K562 (cell line): ENCODE results near the gene NDRG4.

Experiments used
- CTCF ChIP-seq, 3 experiments: IDR thresholded peaks in 2 of 3; conservative IDR thresholded peaks in 1 of 3; 2 replicates each; pipeline ENCODE4 v1.5.1; 2011 to 2012; ENCODE audit warnings: low read length in 3 of 3, mild to moderate bottlenecking in 3 of 3, control low read depth in 2 of 3, improper control_type of control experiment in 1 of 3, inconsistent platforms in 1 of 3, low read depth in 1 of 3, mixed read lengths in 1 of 3, moderate library complexity in 1 of 3; ENCODE audit not compliant: insufficient read depth in 2 of 3
- LEF1 ChIP-seq: fragments of 450-650 bp; IDR thresholded peaks from 2 replicates; pipeline ENCODE4 v1.6.1; 2016; ENCODE audit warnings: mild to moderate bottlenecking
- NR2C1 ChIP-seq, 2 experiments: fragments of 450-650 bp; IDR thresholded peaks; 2 replicates each; pipeline ENCODE4 v1.6.1; 2017; ENCODE audit warnings: mild to moderate bottlenecking in 2 of 2, antibody characterized with exemption in 1 of 2, inconsistent platforms in 1 of 2, missing compliant biosample characterization in 1 of 2, missing genetic modification characterization in 1 of 2
- NUFIP1 ChIP-seq: fragments of 450-650 bp; IDR thresholded peaks from 2 replicates; pipeline ENCODE4 v1.6.1; 2018; ENCODE audit not compliant: partially characterized antibody
- RBBP5 ChIP-seq: fragments of 200-600 bp; sonication (generic); IDR thresholded peaks from 2 replicates; pipeline ENCODE4 v1.6.1; 2012; ENCODE audit warnings: borderline replicate concordance, mild to moderate bottlenecking, low read length, control low read depth, inconsistent platforms; ENCODE audit not compliant: insufficient read depth, poor library complexity, severe bottlenecking
- RFX1 ChIP-seq: fragments of 450-650 bp; IDR thresholded peaks from 2 replicates; pipeline ENCODE4 v1.6.1; 2016; ENCODE audit warnings: mild to moderate bottlenecking, moderate library complexity
- SIN3B ChIP-seq: fragments of 450-650 bp; IDR thresholded peaks from 2 replicates; pipeline ENCODE4 v1.6.1; 2017; ENCODE audit warnings: low read depth, mild to moderate bottlenecking, moderate library complexity
- TEAD1 ChIP-seq, 2 experiments: fragments of 450-650 bp in 1 of 2; sonication (generic) in 1 of 2; formaldehyde crosslinking; IDR thresholded peaks; 2 replicates each; pipeline versions ENCODE4 v1.4.0 to v1.8.0; 2020 to 2022; ENCODE audit warnings: mild to moderate bottlenecking in 2 of 2, missing genetic modification reagents in 1 of 2
- ZC3H4 ChIP-seq: sonication (generic); formaldehyde crosslinking; IDR thresholded peaks from 2 replicates; pipeline ENCODE4 v1.9.0; 2021; ENCODE audit warnings: missing genetic modification reagents, borderline replicate concordance
- TF ChIP-seq, protein P1 (sequence below): fragments of 250-450 bp; sonication (Bioruptor Pico); IDR thresholded peaks from 2 replicates; pipeline ENCODE4 v1.5.0; 2020; ENCODE audit warnings: mild to moderate bottlenecking, borderline replicate concordance

- no peak for TF ChIP-seq NR2C1 (IDR thresholded peaks at IDR 0.05)
- TF ChIP-seq NR2C1 (tag; IDR thresholded peaks at IDR 0.05): no peak
- no peak for TF ChIP-seq CTCF (IDR thresholded peaks at IDR 0.05 in 2 of 3, conservative IDR thresholded peaks at IDR 0.05 in 1 of 3; ENCODE audit: insufficient read depth in 2 of 3, low read depth in 1 of 3, low read length in 3 of 3)
- TF ChIP-seq, protein P1, sequence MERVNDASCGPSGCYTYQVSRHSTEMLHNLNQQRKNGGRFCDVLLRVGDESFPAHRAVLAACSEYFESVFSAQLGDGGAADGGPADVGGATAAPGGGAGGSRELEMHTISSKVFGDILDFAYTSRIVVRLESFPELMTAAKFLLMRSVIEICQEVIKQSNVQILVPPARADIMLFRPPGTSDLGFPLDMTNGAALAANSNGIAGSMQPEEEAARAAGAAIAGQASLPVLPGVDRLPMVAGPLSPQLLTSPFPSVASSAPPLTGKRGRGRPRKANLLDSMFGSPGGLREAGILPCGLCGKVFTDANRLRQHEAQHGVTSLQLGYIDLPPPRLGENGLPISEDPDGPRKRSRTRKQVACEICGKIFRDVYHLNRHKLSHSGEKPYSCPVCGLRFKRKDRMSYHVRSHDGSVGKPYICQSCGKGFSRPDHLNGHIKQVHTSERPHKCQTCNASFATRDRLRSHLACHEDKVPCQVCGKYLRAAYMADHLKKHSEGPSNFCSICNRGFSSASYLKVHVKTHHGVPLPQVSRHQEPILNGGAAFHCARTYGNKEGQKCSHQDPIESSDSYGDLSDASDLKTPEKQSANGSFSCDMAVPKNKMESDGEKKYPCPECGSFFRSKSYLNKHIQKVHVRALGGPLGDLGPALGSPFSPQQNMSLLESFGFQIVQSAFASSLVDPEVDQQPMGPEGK (CRISPR knock-in tag): no peak
- TF ChIP-seq ZC3H4: no peak
- TF ChIP-seq LEF1: no peak
- TF ChIP-seq SIN3B: no peak
- TF ChIP-seq RBBP5: no peak
- TF ChIP-seq TEAD1 (CRISPR knock-in tag; IDR thresholded peaks at IDR 0.05): no peak
- no peak for TF ChIP-seq RFX1
- no peak for TF ChIP-seq NUFIP1
Observed at GRCh38 chr16:58519707-58520106, 19.8 kb downstream of the NDRG4 start.
